K562 (cell line): ENCODE data around the gene RNH1. TPM values are rescaled to one million over a fixed set of nuclear protein-coding genes. Genes with fewer than 3 reads are reported as not detected.

Experiments
- ATAC-seq: fragments of 200-7000 bp; cut with Tn5 transposase; 3 replicates; pipeline ENCODE4 v1.9.1; 2020; ENCODE audit warnings: moderate library complexity
- BruUV-seq: library from RNA; stranded (reverse); fragments of 400-500 nt; replicated peaks from 2 replicates; lab custom pipeline; 2021; lab: Mats Ljungman, UMichigan
- CTCF ChIA-PET: fragments of 300-600 bp; formaldehyde crosslinking; extraction: SDS; loops from one replicate; lab custom pipeline; 2021; ENCODE audit warnings: low intra/inter-chr PET ratio; lab: Yijun Ruan, JAX
- POLR2A ChIA-PET: fragments of 300-600, 350-650 bp; sonication (Branson Sonifier 250); formaldehyde crosslinking; extraction: SDS; loops from one replicate; lab custom pipeline; 2021; ENCODE audit warnings: antibody characterized with exemption, inconsistent platforms; lab: Yijun Ruan, JAX
- DNase-seq, 4 experiments: peaks; one replicate each; pipeline versions ENCODE4 v3.0.0 to v3.0.0-alpha.2; 2011 to 2018; ENCODE audit warnings: low spot score in 3 of 4, mixed read lengths in 3 of 4; ENCODE audit errors: extremely low read depth in 1 of 4
- FAIRE-seq: peaks from 2 replicates; lab custom pipeline; 2011; peaks lifted over from hg19 to GRCh38; lab: Jason Lieb, UNC
- H2AFZ ChIP-seq: 2 replicates; pipeline ENCODE4 v1.6.0; 2011; ENCODE audit warnings: low read depth, low read length, control low read depth, inconsistent platforms
- H3K27ac ChIP-seq: fragments of 200-600 bp; 3 replicates; pipeline ENCODE4 v1.8.0; 2011; ENCODE audit warnings: low read depth, mild to moderate bottlenecking, control low read depth, inconsistent platforms, low read length, moderate library complexity, mixed read lengths; ENCODE audit errors: extremely low read depth
- H3K27me3 ChIP-seq, 2 experiments: fragments of 300-600 bp in 1 of 2; 2 replicates in 1 of 2; 3 replicates in 1 of 2; pipeline versions ENCODE4 v1.6.0 to v1.8.0; 2011; ENCODE audit warnings: inconsistent platforms in 2 of 2, low read length in 2 of 2, mild to moderate bottlenecking in 1 of 2, mixed read lengths in 1 of 2, moderate library complexity in 1 of 2; ENCODE audit not compliant: control insufficient read depth in 2 of 2, insufficient read depth in 2 of 2
- H3K36me3 ChIP-seq: fragments of 300-600 bp; 3 replicates; pipeline ENCODE4 v1.8.0; 2011; ENCODE audit warnings: mild to moderate bottlenecking, low read length, inconsistent platforms; ENCODE audit not compliant: control insufficient read depth, insufficient read depth
- H3K4me1 ChIP-seq, 2 experiments: fragments of 200-600 bp in 1 of 2; replicated peaks in 1 of 2; 2 replicates in 1 of 2; 3 replicates in 1 of 2; pipeline versions ENCODE4 v1.5.1 to v1.8.0; 2011; ENCODE audit warnings: inconsistent platforms in 2 of 2, low read length in 2 of 2, mild to moderate bottlenecking in 1 of 2, mixed read lengths in 1 of 2, moderate library complexity in 1 of 2; ENCODE audit not compliant: control insufficient read depth in 2 of 2, insufficient read depth in 2 of 2
- H3K4me2 ChIP-seq: 2 replicates; pipeline ENCODE4 v1.6.1; 2011; ENCODE audit warnings: low read length, control low read depth, inconsistent platforms, mixed read lengths; ENCODE audit not compliant: insufficient read depth
- H3K4me3 ChIP-seq: fragments of 200-600 bp; sonication (generic), shearing (Covaris generic); 2 replicates; pipeline ENCODE4 v1.5.1; 2016; ENCODE audit warnings: control low read depth, inconsistent platforms
- H3K79me2 ChIP-seq: fragments of 200-600 bp; 3 replicates; pipeline ENCODE4 v1.8.0; 2011; ENCODE audit warnings: low read length, inconsistent platforms; ENCODE audit not compliant: control insufficient read depth, insufficient read depth
- H3K9ac ChIP-seq, 2 experiments: 2 replicates each; pipeline versions ENCODE4 v1.6.0 to v1.6.1; 2011; ENCODE audit warnings: low read depth in 2 of 2, low read length in 2 of 2, control low read depth in 1 of 2, inconsistent platforms in 1 of 2, mild to moderate bottlenecking in 1 of 2, mixed read lengths in 1 of 2; ENCODE audit not compliant: insufficient read depth in 1 of 2
- H3K9me1 ChIP-seq: one replicate; pipeline ENCODE4 v1.6.0; 2011; ENCODE audit warnings: inconsistent platforms, mild to moderate bottlenecking, low read length, moderate library complexity; ENCODE audit not compliant: control insufficient read depth, insufficient read depth
- H3K9me3 ChIP-seq: replicated peaks from 2 replicates; pipeline ENCODE4 v1.5.1; 2011; ENCODE audit warnings: low read depth, low read length, inconsistent platforms; ENCODE audit not compliant: control insufficient read depth, insufficient read depth
- H4K20me1 ChIP-seq: replicated peaks from 2 replicates; pipeline ENCODE4 v1.6.1; 2011; ENCODE audit warnings: low read length, inconsistent platforms, mixed read lengths; ENCODE audit not compliant: control insufficient read depth, insufficient read depth
- MCM5 ChIP-seq: fragments of 450-650 bp; IDR thresholded peaks from 2 replicates; pipeline ENCODE4 v1.6.1; 2016; ENCODE audit warnings: low read depth
- PHB ChIP-seq: fragments of 250-450 bp; sonication (Bioruptor Pico); IDR thresholded peaks from 2 replicates; pipeline ENCODE4 v1.5.0; 2021
- ZNF561 ChIP-seq: fragments of 450-650 bp; formaldehyde crosslinking; conservative IDR thresholded peaks from 2 replicates; pipeline ENCODE4 v1.4.0; 2020; ENCODE audit warnings: mild to moderate bottlenecking, moderate library complexity
- ZNF695 ChIP-seq: fragments of 450-650 bp; formaldehyde crosslinking; IDR thresholded peaks from 2 replicates; pipeline ENCODE4 v1.4.0; 2020; ENCODE audit warnings: mild to moderate bottlenecking, moderate library complexity
- WGBS: fragments of 100-300 bp; shearing (Covaris generic); methylation state at CpG from one replicate; pipeline ENCODE4 v1.1.6; 2016; ENCODE audit warnings: low coverage, mixed read lengths; ENCODE audit not compliant: insufficient coverage; ENCODE audit errors: missing lambda C conversion rate; 5-methylcytosine and 5-hydroxymethylcytosine counted together
- in situ Hi-C: fragments of 300-500 bp; cut with MboI; formaldehyde crosslinking; loops from 4 replicates; pipeline ENCODE4 v1.15.0; 2018; ENCODE audit warnings: inconsistent platforms, mixed read lengths
- intact Hi-C: fragments of 100-400 bp; cut with micrococcal nuclease; formaldehyde crosslinking; loops from 2 replicates; pipeline ENCODE4 v1.14.2; 2022
- polyA plus RNA-seq, 8 experiments: library from polyadenylated mRNA; depleted of rRNA in 4 of 8; stranded (reverse) in 5 of 8; unstranded in 3 of 8; fragments of >200 nt; fragmentation: Nextera tagmentation in 2 of 8; fragmentation: Illumina TruSeq in 1 of 8; extraction: Ambion mirVana in 2 of 8; extraction: Trizol in 1 of 8; gene quantifications; 2 replicates each; pipeline versions ENCODE4 v1.2.1 to v1.2.3, GENCODE V29; 2011 to 2014; ENCODE audit warnings: inconsistent platforms in 1 of 8, missing spikeins in 1 of 8
- total RNA-seq, 7 experiments: library from RNA; depleted of rRNA in 6 of 7; stranded (reverse); fragments of >200 nt in 6 of 7; fragmentation: Illumina TruSeq in 2 of 7; extraction: Trizol in 2 of 7; gene quantifications; 2 replicates each; pipeline versions ENCODE4 v1.2.1 to v1.2.3, GENCODE V29; 2011 to 2021; ENCODE audit warnings: low replicate concordance in 1 of 7
- TF ChIP-seq, protein P1 (sequence below): sonication (generic); formaldehyde crosslinking; IDR thresholded peaks from 2 replicates; pipeline ENCODE4 v1.8.0; 2022; ENCODE audit warnings: mild to moderate bottlenecking, missing genetic modification reagents

The RNH1 gene
- total and polyA plus RNA-seq, 9 of the 15 experiments (the other 6 are each of a cell fraction or from before 2014, with no cell fraction given) = 2.5 to 160 (median 44.3) TPM

DNA sequence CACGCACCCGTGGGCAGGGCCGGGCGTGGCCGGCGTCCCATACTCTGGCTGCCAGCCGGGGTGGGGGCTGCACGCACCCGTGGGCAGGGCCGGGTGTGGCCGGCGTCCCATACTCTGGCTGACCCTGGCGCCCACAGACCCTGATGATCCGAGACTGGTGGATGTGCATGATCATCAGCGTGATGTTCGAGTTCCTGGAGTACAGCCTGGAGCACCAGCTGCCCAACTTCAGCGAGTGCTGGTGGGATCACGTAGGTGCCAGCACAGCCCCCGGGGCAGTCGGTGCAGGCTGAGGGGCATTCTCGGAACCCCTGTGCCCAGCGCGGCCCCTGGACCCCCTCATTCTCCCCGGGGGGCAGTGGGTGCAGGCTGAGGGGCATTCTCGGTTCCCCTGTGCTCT lies 19.0 kb downstream of the RNH1 start:
- Histone ChIP-seq H2AFZ (no peak overlapping the region), H3K27me3 (no peaks in the 10 kb centered on the region), H3K27ac (no peak overlapping the region), H3K9me3 (peaks cover 6% of the 10 kb centered on the region), H3K9ac (no peak overlapping the region; a peak in 1 of 4 replicates), H3K36me3 (peaks cover 58% of the 10 kb centered on the region; the same call in 2 of the 3 replicates), H3K9me1 (no peaks in the 10 kb centered on the region), H4K20me1 (no peaks in the 10 kb centered on the region), H3K4me1 (peaks cover 0 to 30% of the 10 kb centered on the region in 2 experiments; a peak in 2 of 5 replicates), H3K79me2 (peaks cover 16% of the 10 kb centered on the region), H3K4me3 (no peak overlapping the region), H3K4me2 (no peak overlapping the region)
- no TSS peak for BruUV-seq
- ChIA-PET CTCF (no interaction called here), POLR2A (no interaction called here)
- intact Hi-C loops = no loop called here
- in situ Hi-C loops = no loop called here
- no peak for FAIRE-seq
- ATAC-seq = no peak
- DNase-seq = no peak
- 97% methylated on average over 17 of the region's 25 CpGs for WGBS
- no peak for TF ChIP-seq ZNF561
- no peak for TF ChIP-seq PHB (CRISPR knock-in tag)

DNA sequence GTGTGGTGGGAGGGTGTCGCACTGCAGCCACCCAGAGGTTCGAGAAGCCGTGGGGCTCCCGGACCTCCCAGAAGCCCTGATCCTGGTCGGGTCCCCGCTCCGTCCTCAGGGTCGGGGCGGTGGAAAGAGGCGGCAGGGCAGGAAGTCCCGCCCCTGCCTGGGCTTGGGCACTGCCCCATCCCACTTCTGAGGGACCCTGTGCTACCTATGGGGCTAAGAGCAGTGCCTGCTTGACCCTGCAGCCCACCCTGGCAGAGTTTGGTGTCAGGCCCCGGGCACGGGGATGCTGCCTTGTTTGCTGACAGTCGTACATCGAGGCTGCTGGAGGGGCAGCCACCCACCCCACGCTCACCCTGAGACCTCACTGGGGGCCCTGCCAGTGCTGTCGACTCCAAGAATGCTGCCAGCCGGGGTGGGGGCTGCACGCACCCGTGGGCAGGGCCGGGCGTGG lies 19.4 kb downstream of the RNH1 start:
- Histone ChIP-seq H3K4me2 (no peak overlapping the region), H2AFZ (no peak overlapping the region), H3K27ac (no peak overlapping the region), H3K9me1 (no peaks in the 10 kb centered on the region), H3K4me1 (peaks cover 0 to 25% of the 10 kb centered on the region in 2 experiments; a peak in 2 of 5 replicates), H3K9me3 (peaks cover 6% of the 10 kb centered on the region), H4K20me1 (no peaks in the 10 kb centered on the region), H3K79me2 (peaks cover 16% of the 10 kb centered on the region), H3K4me3 (no peak overlapping the region), H3K27me3 (no peaks in the 10 kb centered on the region), H3K36me3 (peaks cover 54% of the 10 kb centered on the region; the same call in 2 of the 3 replicates), H3K9ac (0 out of 4 replicates have a peak overlapping the region, but pooled peaks of 1 of the 2 experiments have one; percentile 4)
- BruUV-seq = no TSS peak
- FAIRE-seq = no peak
- no peak for DNase-seq
- POLR2A ChIA-PET = interaction anchor here (0.6 to 0.7 kb wide), 2 partner anchors 25 to 40 kb away, joined by 3 read pairs; no protein-coding TSS in a partner anchor
- TF ChIP-seq ZNF695 (CRISPR knock-in tag) = no peak
- TF ChIP-seq, protein P1, sequence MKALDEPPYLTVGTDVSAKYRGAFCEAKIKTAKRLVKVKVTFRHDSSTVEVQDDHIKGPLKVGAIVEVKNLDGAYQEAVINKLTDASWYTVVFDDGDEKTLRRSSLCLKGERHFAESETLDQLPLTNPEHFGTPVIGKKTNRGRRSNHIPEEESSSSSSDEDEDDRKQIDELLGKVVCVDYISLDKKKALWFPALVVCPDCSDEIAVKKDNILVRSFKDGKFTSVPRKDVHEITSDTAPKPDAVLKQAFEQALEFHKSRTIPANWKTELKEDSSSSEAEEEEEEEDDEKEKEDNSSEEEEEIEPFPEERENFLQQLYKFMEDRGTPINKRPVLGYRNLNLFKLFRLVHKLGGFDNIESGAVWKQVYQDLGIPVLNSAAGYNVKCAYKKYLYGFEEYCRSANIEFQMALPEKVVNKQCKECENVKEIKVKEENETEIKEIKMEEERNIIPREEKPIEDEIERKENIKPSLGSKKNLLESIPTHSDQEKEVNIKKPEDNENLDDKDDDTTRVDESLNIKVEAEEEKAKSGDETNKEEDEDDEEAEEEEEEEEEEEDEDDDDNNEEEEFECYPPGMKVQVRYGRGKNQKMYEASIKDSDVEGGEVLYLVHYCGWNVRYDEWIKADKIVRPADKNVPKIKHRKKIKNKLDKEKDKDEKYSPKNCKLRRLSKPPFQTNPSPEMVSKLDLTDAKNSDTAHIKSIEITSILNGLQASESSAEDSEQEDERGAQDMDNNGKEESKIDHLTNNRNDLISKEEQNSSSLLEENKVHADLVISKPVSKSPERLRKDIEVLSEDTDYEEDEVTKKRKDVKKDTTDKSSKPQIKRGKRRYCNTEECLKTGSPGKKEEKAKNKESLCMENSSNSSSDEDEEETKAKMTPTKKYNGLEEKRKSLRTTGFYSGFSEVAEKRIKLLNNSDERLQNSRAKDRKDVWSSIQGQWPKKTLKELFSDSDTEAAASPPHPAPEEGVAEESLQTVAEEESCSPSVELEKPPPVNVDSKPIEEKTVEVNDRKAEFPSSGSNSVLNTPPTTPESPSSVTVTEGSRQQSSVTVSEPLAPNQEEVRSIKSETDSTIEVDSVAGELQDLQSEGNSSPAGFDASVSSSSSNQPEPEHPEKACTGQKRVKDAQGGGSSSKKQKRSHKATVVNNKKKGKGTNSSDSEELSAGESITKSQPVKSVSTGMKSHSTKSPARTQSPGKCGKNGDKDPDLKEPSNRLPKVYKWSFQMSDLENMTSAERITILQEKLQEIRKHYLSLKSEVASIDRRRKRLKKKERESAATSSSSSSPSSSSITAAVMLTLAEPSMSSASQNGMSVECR = no peak
- no peak for TF ChIP-seq MCM5
- intact Hi-C loops = no loop called here
- CTCF ChIA-PET = no interaction called here
- WGBS = 95% methylated on average over 21 of the region's 22 CpGs
- ATAC-seq = no peak
- in situ Hi-C loops = no loop called here
